ENCODE results near the gene SEH1L. TPM values are rescaled to one million over a fixed set of nuclear protein-coding genes. Genes with fewer than 3 reads are reported as not detected.

Gene SEH1L
- total RNA-seq, 1 donor = 56.6 TPM

- no peak overlapping the region for H3K4me3 ChIP-seq (ENCODE audit: low read depth, low read length)
- no peak for DNase-seq (ENCODE audit: low read depth)
- no peak for TF ChIP-seq CTCF (IDR thresholded peaks at IDR 0.05; ENCODE audit: insufficient read depth, low read depth, low read length)
These were observed 69.5 kb downstream of the SEH1L start for GRCh38 chr18:13017247-13017875.

GRCh38 chr18:13018374-13018773 lies 70.6 kb downstream of the SEH1L start:
- H3K4me3 ChIP-seq (ENCODE audit: low read depth, low read length) = no peak overlapping the region
- DNase-seq (ENCODE audit: low read depth) = no peak
- no peak for TF ChIP-seq CTCF (IDR thresholded peaks at IDR 0.05; ENCODE audit: insufficient read depth, low read depth, low read length)

GRCh38 chr18:13019301-13019700 lies 71.5 kb downstream of the SEH1L start:
- H3K4me3 ChIP-seq (ENCODE audit: low read depth, low read length) = no peak overlapping the region
- no peak for TF ChIP-seq CTCF (IDR thresholded peaks at IDR 0.05; ENCODE audit: insufficient read depth, low read depth, low read length)
- no peak for DNase-seq (ENCODE audit: low read depth)

- no peak for TF ChIP-seq CTCF (IDR thresholded peaks at IDR 0.05; ENCODE audit: insufficient read depth, low read depth, low read length)
- DNase-seq (ENCODE audit: low read depth) = no peak
- H3K4me3 ChIP-seq (ENCODE audit: low read depth, low read length) = no peak overlapping the region
These were observed 74.8 kb downstream of the SEH1L start for GRCh38 chr18:13022644-13023043.

- H3K4me3 ChIP-seq (ENCODE audit: low read depth, low read length) = no peak overlapping the region
- TF ChIP-seq CTCF (IDR thresholded peaks at IDR 0.05; ENCODE audit: insufficient read depth, low read depth, low read length) = no peak
- no peak for DNase-seq (ENCODE audit: low read depth)
These were observed 77.4 kb downstream of the SEH1L start for GRCh38 chr18:13025233-13025632.

- DNase-seq (ENCODE audit: low read depth) = peak; percentile 26
- H3K4me3 ChIP-seq (ENCODE audit: low read depth, low read length) = no peak overlapping the region
- TF ChIP-seq CTCF (IDR thresholded peaks at IDR 0.05; ENCODE audit: insufficient read depth, low read depth, low read length) = no peak
These were observed 78.9 kb downstream of the SEH1L start for GRCh38 chr18:13026583-13027270.

Measured in fibroblast of villous mesenchyme (primary cell).